Peyer's patch (tissue), 4 donors: Measurements from ENCODE around the gene AK8. TPM values are rescaled to one million over a fixed set of nuclear protein-coding genes. Genes with fewer than 3 reads are reported as not detected.

Source experiments
- DNase-seq, 3 donors: peaks; one replicate each; pipeline ENCODE4 v3.0.0-alpha.2; 2017 to 2019
- H3K27ac ChIP-seq, 4 donors: fragments of 200-600 bp; sonication (generic); one replicate each; pipeline ENCODE4 v1.5.1; 2016 to 2019
- H3K27me3 ChIP-seq, 2 donors: fragments of 200-600 bp; sonication (generic); one replicate each; pipeline ENCODE4 v1.5.1; 2019
- H3K36me3 ChIP-seq, 3 donors: fragments of 200-600 bp; sonication (generic); one replicate each; pipeline ENCODE4 v1.5.1; 2016 to 2019
- H3K4me1 ChIP-seq, 4 donors: fragments of 200-600 bp; sonication (generic); one replicate each; pipeline ENCODE4 v1.5.1; 2016 to 2019
- H3K4me3 ChIP-seq, 4 donors: fragments of 200-600 bp; sonication (generic); 1 replicate in 3 of 4; 2 replicates in 1 of 4; pipeline ENCODE4 v1.5.1; 2016 to 2019; ENCODE audit warnings: mild to moderate bottlenecking in 1 of 4
- H3K9me3 ChIP-seq, 4 donors: fragments of 200-600 bp; sonication (generic); one replicate each; pipeline ENCODE4 v1.5.1; 2016 to 2019; ENCODE audit warnings: mild to moderate bottlenecking in 1 of 4
- POLR2A ChIP-seq, 2 donors: fragments of 450-650 bp; IDR thresholded peaks; one replicate each; pipeline ENCODE4 v1.5.1; 2017; ENCODE audit warnings: antibody characterized with exemption in 2 of 2, mild to moderate bottlenecking in 2 of 2, moderate library complexity in 2 of 2
- total RNA-seq, 4 donors: library from RNA; depleted of rRNA; stranded (reverse); fragments of >200 nt; gene quantifications; one replicate each; pipeline ENCODE4 v1.1.0, GENCODE V29; 2016
- TF ChIP-seq, protein P1 (sequence below), 6 experiments: fragments of 450-650 bp in 4 of 6; fragments of 200-600 bp in 2 of 6; sonication (generic) in 1 of 6; IDR thresholded peaks; one replicate each; pipeline ENCODE4 v1.5.1; 2017 to 2019; ENCODE audit warnings: antibody characterized with exemption in 6 of 6, mild to moderate bottlenecking in 3 of 6, moderate library complexity in 1 of 6

AK8 gene
- total RNA-seq, 4 donors from 2014 or later, result not detected

DNA sequence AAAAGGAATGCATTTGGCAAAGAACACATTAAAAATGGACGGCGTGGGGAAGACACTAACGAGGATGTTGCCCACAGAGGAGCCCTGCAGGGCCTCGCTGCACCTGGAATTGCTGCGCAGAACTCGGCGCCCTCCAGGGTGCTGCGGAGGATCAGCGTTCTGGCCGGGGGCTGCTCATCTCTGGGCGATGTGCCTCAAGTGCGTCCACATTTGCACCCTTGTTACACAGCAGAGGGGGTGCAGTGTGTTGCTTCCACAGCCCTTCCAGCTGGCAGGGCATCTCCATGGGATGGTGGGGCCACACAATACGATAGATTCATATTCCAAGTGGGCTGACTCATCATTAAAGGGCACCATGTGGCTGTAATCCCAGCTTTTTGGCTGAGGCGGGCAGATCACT is 63.1 kb downstream of the AK8 start:
- DNase-seq, result no peak
- no peaks in the 10 kb centered on the region for H3K4me1 ChIP-seq
- no peak overlapping the region for H3K27ac ChIP-seq
- H3K36me3 ChIP-seq, result no peaks in the 10 kb centered on the region
- H3K27me3 ChIP-seq, result no peaks in the 10 kb centered on the region
- H3K4me3 ChIP-seq, result no peak overlapping the region
- TF ChIP-seq POLR2A (IDR thresholded peaks at IDR 0.05), result no peak
- TF ChIP-seq, protein P1, sequence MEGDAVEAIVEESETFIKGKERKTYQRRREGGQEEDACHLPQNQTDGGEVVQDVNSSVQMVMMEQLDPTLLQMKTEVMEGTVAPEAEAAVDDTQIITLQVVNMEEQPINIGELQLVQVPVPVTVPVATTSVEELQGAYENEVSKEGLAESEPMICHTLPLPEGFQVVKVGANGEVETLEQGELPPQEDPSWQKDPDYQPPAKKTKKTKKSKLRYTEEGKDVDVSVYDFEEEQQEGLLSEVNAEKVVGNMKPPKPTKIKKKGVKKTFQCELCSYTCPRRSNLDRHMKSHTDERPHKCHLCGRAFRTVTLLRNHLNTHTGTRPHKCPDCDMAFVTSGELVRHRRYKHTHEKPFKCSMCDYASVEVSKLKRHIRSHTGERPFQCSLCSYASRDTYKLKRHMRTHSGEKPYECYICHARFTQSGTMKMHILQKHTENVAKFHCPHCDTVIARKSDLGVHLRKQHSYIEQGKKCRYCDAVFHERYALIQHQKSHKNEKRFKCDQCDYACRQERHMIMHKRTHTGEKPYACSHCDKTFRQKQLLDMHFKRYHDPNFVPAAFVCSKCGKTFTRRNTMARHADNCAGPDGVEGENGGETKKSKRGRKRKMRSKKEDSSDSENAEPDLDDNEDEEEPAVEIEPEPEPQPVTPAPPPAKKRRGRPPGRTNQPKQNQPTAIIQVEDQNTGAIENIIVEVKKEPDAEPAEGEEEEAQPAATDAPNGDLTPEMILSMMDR (IDR thresholded peaks at IDR 0.05), result no peak
- no peaks in the 10 kb centered on the region for H3K9me3 ChIP-seq

DNA sequence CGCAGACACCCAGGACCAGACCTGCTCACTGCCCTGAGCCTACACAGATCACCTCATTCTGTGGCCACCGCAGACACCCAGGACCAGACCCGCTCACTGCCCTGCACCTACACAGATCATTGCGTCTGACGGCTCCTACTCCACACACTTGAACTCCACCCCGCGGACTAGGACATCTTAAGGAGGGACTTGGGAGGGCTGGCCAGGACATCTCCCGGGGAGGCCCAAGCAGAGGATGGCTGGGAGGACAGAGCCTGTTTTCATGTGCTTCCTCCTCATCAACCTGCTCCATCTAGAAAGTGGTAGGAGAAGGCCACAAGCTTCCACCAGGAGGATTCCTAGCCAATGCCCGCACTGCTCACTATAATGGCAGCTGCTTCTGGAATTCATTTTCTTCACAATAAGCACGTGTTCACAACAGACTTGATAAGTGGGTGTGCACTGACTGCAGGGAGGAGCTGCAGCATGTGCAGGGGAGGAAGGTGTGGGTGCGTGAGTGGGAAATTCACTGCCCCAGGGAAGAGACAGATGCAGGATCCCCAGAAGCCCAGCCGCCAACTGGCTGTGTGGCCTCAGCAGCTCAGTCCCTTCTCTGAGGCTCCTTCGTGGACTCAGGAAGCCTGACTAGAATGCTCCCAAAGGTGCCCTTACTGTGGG is 64.8 kb downstream of the AK8 start:
- no peaks in the 10 kb centered on the region for H3K27me3 ChIP-seq
- H3K27ac ChIP-seq, result no peak overlapping the region
- no peak for DNase-seq
- TF ChIP-seq, protein P1 (IDR thresholded peaks at IDR 0.05), result no peak
- no peak for TF ChIP-seq POLR2A (IDR thresholded peaks at IDR 0.05)
- no peaks in the 10 kb centered on the region for H3K36me3 ChIP-seq
- H3K9me3 ChIP-seq, result no peaks in the 10 kb centered on the region
- H3K4me3 ChIP-seq, result no peak overlapping the region
- no peaks in the 10 kb centered on the region for H3K4me1 ChIP-seq

DNA sequence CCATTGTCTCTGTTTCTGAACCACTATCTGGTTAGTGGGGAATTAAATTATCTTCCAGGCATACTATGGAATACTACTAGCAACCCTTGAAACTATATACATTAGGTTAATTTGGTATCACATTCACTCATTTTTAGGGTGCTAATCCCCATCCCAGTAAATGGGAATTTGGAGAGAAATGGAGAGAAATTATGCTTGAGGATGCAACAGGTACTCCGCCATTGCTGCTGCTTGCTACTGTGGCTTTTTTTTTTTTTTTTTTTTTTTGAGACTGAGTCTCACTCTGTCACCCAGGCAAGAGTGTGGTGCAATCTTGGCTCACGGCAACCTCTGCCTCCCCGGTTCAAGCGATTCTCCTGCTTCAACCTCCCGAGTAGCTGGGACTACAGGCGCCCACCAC is 66.1 kb downstream of the AK8 start:
- H3K27ac ChIP-seq, result no peak overlapping the region
- no peak for DNase-seq
- H3K36me3 ChIP-seq, result no peaks in the 10 kb centered on the region
- no peaks in the 10 kb centered on the region for H3K9me3 ChIP-seq
- no peaks in the 10 kb centered on the region for H3K4me1 ChIP-seq
- no peak overlapping the region for H3K4me3 ChIP-seq
- no peak for TF ChIP-seq POLR2A (IDR thresholded peaks at IDR 0.05)
- no peaks in the 10 kb centered on the region for H3K27me3 ChIP-seq

DNA sequence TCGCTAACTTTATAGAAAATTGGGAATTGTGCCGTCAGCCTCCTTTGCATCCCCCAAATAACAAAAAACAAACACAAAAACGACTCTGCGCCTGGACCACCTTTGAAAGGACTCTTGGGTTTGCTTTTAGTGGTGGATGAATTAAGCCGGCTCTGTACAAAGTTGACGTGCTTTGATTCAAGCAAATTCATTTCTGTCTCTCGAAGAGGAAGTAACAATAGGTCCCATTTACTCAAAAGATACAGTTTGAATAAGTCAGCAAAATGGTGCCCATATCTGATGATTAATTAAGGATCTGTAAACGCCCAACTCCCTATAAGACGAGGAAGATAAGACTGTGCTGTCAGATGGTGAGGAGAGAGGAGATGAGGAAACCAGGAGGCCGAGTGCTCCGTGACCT is 67.8 kb downstream of the AK8 start:
- DNase-seq, result no peak
- no peaks in the 10 kb centered on the region for H3K27me3 ChIP-seq

DNA sequence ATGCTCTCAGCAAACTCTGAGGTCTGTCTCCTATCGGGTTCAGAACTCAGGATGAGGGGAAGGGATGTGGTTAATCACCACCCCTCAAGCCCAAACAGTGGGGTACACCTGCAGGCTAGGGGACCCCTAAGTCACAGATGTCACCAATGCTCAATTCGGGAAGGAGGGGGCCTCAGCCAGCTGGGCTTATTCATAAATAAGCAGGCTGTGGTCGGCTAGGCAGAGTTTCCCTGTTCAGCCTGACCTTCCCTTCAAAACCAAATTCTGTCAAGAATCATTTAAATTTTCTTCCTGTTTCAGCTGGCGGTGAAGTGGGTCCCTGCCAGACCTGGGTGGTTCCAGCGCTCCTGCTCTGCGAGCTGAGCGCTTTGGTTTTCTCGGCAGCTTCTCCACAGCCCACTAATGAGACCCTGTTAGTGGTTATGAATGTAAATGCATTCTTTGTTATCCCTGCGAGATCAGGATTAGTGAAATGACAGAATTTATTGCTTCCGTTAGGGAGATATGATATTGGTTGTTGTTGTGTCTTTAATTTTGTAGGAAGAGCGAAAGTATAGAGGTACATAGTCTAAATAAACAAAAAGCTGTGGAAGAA is 68.3 kb downstream of the AK8 start:
- Histone ChIP-seq H3K9me3 (no peaks in the 10 kb centered on the region), H3K27me3 (peaks cover 0 to 1% of the 10 kb centered on the region in 2 donors), H3K36me3 (no peaks in the 10 kb centered on the region), H3K4me3 (no peak overlapping the region), H3K4me1 (no peaks in the 10 kb centered on the region), H3K27ac (no peak overlapping the region)
- no peak for DNase-seq
- TF ChIP-seq, protein P1 (IDR thresholded peaks at IDR 0.05), result no peak
- no peak for TF ChIP-seq POLR2A (IDR thresholded peaks at IDR 0.05)

More for the DNA sequence above, 67.8 kb downstream of the AK8 start:
- Histone ChIP-seq H3K36me3 (no peaks in the 10 kb centered on the region), H3K9me3 (no peaks in the 10 kb centered on the region), H3K4me3 (no peak overlapping the region), H3K4me1 (no peaks in the 10 kb centered on the region), H3K27ac (no peak overlapping the region)
- TF ChIP-seq, protein P1 (IDR thresholded peaks at IDR 0.05), result no peak
- TF ChIP-seq POLR2A (IDR thresholded peaks at IDR 0.05), result no peak

DNA sequence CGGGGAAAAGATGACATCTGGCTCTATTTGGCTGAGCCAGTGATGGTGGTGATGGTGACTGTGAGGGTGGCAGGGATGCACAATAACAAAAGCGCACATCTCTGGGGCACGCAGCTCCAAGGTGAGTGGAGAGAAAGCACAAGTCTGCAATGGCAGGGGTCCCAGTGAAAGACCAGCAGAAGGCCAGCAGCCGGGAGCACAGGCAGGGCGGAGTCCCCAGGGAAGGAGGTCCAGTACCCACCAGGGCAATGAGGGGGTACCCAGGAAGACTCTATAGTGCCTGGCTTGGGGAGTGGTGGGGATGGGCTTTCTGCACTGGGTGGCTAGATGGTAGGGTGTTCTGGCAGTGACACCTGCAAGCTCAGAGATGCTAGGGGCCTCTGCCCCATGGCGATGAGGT is 69.4 kb downstream of the AK8 start:
- no peak for DNase-seq
- H3K27ac ChIP-seq, result no peak overlapping the region
- TF ChIP-seq, protein P1 (IDR thresholded peaks at IDR 0.05), result no peak
- TF ChIP-seq POLR2A (IDR thresholded peaks at IDR 0.05), result no peak
- H3K36me3 ChIP-seq, result no peaks in the 10 kb centered on the region
- peaks cover 0 to 4% of the 10 kb centered on the region in 2 donors for H3K27me3 ChIP-seq
- H3K4me3 ChIP-seq, result no peak overlapping the region
- no peaks in the 10 kb centered on the region for H3K9me3 ChIP-seq
- H3K4me1 ChIP-seq, result no peaks in the 10 kb centered on the region
